NCI-H510A treated with DMSO at 0.1 percent for 48 hours (cell line): ENCODE results near the gene MAN2A2.
A peak's percentile ranks its signal among the peaks of the same experiment; 100 is the strongest.
"Not testable (repeated sequence)": the region's sequence is repeated elsewhere in the genome, so short reads cannot be mapped to it uniquely, and the experiment has no call there.

Experiments used
- DNase-seq: peaks from one replicate; lab custom pipeline; 2025; lab: John Stamatoyannopoulos, UW

The MAN2A2 gene

DNA sequence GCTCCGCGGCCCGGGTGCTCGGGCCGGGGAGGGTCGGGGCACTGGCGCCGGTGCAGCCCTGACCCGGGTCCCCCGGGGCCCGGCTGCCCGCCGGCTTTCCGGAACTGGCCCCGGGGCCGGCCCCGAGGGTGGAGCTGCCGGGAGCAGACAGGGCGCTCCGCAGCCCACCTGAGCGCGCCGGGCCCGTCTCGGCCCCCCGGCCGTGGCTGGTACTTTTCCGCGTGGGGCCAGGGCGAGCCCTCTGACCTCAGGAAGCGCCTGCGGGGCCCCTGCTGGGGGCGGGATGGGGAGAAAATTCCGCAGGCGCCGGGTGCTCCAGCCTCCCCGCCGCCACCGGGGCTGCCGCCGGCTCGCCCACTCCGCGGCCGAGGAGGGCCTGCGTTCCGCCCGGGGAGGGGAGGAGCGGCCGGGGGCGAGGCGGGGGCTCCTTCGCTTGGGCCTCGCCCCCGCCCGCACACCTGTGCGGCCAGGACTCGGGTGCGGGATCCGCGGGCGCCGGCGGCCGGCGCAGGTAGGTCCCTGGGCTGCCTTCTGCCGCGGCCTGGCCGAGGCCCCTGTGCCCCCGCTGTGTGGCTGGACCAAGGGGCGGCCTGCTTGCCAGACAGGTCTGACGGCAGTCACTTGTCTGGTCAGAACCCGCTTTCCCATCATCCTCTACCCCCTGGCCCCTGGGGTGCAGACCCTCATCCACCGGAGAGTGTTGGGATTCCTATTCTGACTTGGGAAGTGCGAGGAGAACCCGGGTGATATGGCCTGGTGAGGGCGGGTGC, 31.2 kb upstream of the MAN2A2 start:
- DNase-seq, result peak; percentile 14

DNA sequence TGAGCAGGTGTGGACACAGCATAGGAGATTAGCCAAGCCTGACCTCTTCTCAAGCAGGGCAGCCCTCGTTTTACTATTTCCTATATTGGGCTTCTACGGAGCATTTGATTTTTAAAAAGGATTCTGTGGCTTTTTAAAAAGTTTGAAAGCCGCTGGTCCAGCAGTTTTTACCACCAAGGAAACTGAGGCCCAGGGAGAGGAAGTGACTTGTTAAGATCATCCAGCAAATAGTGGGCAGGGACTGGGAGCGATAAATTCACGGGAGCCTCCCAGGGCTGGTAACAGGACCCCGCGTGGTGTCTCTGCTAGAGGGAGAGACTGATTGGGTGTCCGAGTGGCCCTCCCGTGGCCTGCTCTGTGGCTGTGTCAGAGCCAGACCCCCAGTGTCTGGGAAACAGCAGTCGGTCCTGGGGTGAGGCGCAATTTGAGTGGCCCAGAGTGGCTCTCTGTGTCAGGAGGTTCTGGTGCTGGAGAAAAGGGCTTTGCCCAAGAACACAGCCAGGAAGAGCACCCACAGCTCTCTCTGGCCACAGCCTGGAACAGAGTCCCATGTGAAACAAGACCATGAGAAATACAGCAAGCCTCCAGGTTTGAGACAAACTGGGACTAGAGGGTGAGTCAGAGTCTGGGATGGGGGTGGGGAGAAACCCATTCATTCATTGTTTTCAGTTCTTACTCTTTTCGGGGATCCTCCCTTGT, 30.5 kb upstream of the MAN2A2 start:
- no peak for DNase-seq

DNA sequence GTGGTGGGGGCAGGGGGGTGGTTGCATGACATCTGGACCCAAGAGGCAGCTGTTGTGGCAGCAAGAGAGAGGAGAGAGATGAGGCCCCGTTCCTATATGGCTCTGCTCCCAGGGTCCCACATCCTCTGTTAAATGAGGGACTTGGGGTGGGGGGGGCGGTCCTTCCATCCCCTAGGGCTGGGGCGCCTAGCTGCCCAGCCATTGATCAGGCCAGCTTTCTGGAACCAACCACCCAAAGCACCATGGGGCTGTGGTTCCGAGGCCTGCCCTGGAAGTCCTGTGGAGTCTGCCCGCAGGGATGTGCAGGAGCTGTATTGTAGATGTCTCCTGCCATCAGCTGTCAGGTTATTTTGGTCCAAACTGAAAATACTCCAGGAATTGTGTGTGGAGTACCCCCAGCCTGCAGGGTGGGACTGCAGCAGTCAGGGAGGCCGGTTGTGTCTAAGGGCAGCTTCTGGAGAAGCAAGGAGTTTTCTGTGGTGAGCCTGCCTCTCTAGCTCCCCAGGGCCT, 29.6 kb upstream of the MAN2A2 start:
- DNase-seq, result no peak

DNA sequence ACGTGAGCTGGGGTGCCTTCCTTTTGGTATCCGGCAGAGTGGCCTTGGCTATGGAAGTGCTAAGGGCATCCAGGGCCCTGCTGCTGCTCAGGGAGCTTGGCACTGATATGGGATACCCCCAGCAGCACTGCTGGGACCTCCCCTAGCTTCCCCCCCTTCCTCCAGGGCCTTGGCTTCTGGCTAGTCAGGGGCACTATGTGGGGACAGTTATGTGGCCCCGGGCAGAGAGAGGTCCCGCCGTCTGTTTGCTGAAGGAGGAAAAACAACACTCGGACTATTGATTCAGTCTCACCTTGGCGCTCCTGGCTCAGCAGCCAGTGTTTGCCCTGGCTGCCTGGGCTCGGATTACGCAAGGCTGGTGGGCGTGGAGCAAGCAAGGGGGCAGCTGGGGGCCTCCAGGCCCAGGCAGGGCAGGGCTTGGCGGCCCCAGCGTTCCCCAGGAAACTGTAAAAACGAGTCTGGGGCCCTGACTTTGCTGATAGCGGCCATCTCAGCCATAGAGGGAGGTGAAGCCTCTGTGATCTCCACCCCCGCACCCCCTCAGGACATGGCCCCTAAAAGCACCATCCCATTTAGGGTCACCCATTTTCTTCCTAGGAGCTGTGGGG, 29.0 kb upstream of the MAN2A2 start:
- peak; percentile 90 for DNase-seq

DNA sequence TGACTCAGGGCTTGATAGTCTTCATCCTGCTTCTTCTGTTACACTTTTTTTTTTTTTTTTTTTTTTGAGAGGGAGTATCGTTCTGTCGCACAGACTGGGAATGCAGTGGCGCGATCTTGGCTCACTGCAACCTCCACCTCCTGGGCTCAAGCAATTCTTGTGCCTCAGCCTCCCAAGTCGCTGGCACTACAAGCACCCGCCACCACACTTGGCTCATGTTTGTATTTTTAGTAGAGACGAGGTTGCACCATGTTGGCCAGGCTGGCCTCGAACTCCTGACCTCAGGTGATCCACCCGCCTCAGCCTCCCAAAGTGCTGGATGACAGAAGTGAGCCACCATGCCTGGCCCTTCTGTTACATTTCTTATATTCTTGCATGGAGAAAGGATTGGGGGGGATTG, 28.1 kb upstream of the MAN2A2 start:
- not testable (repeated sequence) for DNase-seq

DNA sequence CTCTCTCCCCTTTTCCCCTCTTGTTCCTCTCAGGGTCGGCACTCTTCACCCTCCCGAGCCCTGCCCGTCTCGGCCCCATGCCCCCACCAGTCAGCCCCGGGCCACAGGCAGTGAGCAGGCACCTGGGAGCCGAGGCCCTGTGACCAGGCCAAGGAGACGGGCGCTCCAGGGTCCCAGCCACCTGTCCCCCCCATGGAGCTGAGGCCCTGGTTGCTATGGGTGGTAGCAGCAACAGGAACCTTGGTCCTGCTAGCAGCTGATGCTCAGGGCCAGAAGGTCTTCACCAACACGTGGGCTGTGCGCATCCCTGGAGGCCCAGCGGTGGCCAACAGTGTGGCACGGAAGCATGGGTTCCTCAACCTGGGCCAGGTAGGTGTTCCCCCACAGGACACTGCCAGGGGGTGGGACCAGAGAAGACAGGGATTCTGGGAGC, 27.5 kb upstream of the MAN2A2 start:
- DNase-seq, result no peak

DNA sequence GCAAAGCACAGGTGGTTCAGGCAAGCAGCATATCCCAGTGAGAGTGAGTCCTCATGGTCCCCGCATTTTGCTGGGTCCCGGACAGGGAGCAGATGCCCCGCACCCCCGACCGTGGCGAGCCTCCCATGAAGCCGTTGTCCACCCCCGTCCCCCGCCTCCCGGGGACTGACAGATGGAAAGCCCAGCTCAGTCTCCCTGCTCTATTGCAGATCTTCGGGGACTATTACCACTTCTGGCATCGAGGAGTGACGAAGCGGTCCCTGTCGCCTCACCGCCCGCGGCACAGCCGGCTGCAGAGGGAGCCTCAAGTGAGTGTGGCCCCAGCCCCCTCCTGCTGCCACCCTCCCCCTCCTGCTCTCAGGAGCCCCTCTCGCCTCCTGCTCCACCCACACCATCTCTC, 27.1 kb upstream of the MAN2A2 start:
- no peak for DNase-seq

DNA sequence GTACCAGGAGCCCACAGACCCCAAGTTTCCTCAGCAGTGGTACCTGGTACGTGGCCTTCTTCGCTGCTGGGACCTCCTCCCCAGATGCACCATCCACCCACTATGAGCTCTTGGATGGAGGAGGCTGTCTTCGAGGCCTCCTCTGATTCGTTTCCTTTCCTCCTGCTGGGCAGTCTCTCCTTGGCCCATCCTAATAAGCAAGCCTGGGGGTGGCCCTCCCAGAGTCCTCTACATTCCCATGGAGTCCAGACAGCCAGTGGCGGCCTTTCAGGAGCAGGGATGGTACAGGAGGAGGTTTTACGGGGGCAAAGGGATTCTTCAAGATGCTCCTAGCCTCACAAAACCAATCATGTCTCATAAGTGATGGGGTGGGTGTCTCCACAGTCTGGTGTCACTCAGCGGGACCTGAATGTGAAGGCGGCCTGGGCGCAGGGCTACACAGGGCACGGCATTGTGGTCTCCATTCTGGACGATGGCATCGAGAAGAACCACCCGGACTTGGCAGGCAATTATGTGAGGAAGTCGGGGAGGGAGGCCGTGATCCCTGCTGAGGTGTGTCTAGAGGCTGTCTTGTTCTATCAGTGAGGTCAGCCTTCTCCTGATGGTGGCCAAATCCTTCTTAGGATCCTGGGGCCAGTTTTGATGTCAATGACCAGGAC, 26.5 kb upstream of the MAN2A2 start:
- no peak for DNase-seq

DNA sequence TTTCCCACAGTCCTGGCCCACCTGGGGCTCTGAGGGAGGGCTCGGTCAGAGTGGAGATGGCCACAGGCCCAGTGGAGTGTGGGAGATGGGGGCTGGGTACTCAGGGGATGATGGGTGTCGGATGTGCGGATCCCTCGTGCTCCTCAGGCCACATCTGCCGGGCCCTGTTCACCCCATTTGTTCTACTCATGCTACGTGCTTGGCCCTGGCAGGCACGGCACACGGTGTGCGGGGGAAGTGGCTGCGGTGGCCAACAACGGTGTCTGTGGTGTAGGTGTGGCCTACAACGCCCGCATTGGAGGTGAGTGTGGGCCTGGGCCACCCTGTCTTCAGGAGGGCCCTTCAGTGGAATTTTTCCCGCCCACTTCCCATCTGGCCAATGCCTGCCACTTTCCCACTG, 25.8 kb upstream of the MAN2A2 start:
- no peak for DNase-seq

DNA sequence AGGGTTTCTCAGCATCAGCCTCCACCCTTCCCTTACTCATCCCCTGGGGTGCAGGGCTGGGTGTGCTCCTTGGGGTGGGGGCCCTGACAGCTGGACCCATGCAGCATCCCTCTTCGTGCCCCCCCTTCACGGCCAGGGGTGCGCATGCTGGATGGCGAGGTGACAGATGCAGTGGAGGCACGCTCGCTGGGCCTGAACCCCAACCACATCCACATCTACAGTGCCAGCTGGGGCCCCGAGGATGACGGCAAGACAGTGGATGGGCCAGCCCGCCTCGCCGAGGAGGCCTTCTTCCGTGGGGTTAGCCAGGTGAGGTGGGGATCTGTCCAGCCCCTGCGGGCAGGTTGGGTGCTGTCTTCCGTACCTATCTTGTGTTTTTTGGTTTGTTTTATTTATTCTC, 25.1 kb upstream of the MAN2A2 start:
- no peak for DNase-seq

DNA sequence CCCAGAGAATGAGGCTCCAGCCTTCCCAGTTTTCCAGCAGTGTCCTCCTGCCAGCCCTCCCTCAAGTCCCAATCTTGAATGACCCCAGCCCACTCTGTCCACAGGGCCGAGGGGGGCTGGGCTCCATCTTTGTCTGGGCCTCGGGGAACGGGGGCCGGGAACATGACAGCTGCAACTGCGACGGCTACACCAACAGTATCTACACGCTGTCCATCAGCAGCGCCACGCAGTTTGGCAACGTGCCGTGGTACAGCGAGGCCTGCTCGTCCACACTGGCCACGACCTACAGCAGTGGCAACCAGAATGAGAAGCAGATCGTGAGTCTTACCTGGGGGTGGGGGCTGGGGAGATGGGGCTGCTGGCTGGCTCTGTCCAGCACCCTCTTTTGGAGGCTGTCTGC, 24.4 kb upstream of the MAN2A2 start:
- DNase-seq, result no peak

DNA sequence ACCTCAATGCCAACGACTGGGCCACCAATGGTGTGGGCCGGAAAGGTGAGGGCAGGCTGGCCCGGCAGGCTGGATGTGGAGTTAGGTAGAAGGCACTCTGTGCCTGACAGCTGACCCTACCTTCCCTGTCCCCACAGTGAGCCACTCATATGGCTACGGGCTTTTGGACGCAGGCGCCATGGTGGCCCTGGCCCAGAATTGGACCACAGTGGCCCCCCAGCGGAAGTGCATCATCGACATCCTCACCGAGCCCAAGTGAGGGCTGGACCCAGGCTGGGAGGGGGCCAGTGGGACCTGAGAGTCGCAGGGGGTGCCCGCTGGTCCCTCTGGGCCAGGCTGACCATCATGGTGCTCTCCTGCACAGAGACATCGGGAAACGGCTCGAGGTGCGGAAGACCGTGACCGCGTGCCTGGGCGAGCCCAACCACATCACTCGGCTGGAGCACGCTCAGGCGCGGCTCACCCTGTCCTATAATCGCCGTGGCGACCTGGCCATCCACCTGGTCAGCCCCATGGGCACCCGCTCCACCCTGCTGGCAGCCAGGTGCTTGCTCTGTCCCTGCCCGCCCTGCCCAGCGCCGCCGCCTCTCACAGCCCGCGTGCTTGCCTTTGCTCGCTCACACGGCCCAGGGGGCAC, 23.3 kb upstream of the MAN2A2 start:
- no peak for DNase-seq

DNA sequence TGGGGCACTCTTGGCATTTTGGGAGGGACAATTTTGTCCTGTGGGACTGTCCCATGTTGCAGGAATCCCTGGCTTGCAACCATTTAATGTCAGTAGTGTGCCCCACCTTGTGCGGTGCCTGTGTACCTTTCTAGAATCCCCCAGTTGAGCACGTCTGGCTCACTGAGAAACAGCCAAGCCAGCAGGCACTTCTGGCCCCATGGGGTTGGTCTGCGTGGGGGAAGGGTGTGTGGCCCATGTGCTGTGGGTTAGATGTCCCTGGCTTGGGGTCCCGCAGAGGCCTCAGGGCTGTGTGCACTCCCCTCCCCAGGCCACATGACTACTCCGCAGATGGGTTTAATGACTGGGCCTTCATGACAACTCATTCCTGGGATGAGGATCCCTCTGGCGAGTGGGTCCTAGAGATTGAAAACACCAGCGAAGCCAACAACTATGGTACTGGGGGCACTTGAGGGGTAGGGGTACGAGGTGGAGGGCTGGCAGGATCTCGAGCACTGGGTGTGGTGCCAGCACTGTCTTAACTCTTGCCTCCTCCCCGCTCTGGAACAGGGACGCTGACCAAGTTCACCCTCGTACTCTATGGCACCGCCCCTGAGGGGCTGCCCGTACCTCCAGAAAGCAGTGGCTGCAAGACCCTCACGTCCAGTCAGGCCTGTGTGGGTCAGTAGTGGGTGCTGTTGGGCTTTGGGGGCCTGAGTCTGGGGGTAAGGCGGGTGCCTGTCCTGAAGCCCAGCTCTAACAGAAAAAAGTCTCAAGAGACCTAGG, 22.5 kb upstream of the MAN2A2 start:
- DNase-seq, result no peak

DNA sequence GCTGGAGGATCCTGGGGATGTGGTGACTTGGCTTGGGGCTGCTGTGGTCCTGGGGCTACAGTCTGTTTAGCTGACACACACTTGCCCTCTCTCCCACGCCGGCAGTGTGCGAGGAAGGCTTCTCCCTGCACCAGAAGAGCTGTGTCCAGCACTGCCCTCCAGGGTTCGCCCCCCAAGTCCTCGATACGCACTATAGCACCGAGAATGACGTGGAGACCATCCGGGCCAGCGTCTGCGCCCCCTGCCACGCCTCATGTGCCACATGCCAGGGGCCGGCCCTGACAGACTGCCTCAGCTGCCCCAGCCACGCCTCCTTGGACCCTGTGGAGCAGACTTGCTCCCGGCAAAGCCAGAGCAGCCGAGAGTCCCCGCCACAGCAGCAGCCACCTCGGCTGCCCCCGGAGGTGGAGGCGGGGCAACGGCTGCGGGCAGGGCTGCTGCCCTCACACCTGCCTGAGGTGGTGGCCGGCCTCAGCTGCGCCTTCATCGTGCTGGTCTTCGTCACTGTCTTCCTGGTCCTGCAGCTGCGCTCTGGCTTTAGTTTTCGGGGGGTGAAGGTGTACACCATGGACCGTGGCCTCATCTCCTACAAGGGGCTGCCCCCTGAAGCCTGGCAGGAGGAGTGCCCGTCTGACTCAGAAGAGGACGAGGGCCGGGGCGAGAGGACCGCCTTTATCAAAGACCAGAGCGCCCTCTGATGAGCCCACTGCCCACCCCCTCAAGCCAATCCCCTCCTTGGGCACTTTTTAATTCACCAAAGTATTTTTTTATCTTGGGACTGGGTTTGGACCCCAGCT, 21.7 kb upstream of the MAN2A2 start:
- DNase-seq, result no peak

DNA sequence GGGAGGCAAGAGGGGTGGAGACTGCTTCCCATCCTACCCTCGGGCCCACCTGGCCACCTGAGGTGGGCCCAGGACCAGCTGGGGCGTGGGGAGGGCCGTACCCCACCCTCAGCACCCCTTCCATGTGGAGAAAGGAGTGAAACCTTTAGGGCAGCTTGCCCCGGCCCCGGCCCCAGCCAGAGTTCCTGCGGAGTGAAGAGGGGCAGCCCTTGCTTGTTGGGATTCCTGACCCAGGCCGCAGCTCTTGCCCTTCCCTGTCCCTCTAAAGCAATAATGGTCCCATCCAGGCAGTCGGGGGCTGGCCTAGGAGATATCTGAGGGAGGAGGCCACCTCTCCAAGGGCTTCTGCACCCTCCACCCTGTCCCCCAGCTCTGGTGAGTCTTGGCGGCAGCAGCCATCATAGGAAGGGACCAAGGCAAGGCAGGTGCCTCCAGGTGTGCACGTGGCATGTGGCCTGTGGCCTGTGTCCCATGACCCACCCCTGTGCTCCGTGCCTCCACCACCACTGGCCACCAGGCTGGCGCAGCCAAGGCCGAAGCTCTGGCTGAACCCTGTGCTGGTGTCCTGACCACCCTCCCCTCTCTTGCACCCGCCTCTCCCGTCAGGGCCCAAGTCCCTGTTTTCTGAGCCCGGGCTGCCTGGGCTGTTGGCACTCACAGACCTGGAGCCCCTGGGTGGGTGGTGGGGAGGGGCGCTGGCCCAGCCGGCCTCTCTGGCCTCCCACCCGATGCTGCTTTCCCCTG, 21.0 kb upstream of the MAN2A2 start:
- no peak for DNase-seq

DNA sequence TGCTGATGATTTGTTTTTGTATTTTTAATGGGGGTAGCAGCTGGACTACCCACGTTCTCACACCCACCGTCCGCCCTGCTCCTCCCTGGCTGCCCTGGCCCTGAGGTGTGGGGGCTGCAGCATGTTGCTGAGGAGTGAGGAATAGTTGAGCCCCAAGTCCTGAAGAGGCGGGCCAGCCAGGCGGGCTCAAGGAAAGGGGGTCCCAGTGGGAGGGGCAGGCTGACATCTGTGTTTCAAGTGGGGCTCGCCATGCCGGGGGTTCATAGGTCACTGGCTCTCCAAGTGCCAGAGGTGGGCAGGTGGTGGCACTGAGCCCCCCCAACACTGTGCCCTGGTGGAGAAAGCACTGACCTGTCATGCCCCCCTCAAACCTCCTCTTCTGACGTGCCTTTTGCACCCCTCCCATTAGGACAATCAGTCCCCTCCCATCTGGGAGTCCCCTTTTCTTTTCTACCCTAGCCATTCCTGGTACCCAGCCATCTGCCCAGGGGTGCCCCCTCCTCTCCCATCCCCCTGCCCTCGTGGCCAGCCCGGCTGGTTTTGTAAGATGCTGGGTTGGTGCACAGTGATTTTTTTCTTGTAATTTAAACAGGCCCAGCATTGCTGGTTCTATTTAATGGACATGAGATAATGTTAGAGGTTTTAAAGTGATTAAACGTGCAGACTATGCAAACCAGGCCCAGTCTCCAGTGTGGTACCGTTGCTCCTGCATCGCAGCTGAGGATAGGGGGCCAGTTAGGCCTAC, 20.1 kb upstream of the MAN2A2 start:
- no peak for DNase-seq

DNA sequence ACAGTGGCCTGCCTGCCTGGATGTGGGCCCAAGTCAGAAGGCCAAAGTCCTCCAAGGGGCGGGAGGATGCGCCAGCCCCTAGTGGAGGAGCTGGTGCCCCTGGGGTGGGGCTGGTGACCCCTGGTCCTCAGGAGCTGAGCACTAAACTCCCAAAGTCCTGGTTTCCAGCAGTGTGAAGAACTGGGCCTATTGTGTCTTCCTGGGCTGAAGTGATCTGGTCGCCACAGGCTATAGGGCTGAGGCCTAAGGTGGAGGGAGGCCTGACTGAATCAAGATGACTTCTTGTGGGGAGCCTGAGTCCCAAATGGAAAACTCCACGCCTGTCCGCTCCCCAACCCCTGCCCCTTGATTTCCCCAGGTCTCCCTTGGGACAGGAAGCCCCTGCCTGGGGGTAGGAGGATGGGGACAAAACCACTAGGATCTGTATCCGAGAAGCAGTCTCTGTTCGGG, 19.6 kb upstream of the MAN2A2 start:
- no peak for DNase-seq

DNA sequence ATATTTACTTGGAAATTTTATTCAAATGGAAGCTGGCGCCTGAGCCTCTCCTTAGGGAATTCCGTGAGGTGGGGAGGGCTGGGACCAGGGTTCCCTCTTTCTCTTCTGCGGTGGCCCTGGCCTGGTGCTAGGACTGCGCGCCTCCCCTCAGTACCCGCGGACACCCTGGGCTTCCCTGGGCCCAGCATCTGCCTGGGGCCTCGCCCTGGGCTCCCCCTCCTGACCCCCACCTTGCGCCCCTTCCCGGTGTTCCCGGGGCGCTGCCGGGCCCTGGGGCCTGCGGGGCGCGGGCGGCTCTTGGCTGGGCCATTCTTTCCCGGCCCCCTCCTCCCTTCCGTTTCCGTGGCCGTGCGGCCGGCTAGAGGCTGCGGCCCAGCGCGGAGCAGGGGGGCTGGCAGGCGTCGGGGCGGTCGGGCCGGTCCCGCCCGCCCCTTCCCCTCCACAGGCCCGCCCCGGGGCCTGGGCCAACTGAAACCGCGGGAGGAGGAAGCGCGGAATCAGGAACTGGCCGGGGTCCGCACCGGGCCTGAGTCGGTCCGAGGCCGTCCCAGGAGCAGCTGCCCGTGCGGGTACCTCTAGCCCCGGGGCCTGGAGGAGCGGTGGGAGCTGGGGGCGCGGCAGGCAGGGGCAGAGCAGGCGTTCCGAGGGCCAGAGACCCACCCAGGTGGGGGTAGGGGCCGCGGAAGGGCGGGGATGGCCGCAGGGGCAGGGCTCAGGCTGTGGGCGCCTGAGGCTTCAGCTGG, 19.0 kb upstream of the MAN2A2 start, which contains the start of gene FES:
TSS of gene FES (plus strand) at position 529 of the 743 bp plus-strand sequence. CDS start 542 bp downstream, outside the sequence.
- DNase-seq, result no peak
